GM21737 (cell line): ENCODE measurements around the gene DNM1L.
A peak's percentile ranks its signal among the peaks of the same experiment; 100 is the strongest.

Experiments
- ATAC-seq: cut with Tn5 transposase; IDR thresholded peaks from one replicate; pipeline ENCODE4 v1.9.1; 2021; ENCODE audit warnings: mild to moderate bottlenecking, moderate library complexity; ENCODE audit not compliant: unreplicated experiment

Gene DNM1L

DNA sequence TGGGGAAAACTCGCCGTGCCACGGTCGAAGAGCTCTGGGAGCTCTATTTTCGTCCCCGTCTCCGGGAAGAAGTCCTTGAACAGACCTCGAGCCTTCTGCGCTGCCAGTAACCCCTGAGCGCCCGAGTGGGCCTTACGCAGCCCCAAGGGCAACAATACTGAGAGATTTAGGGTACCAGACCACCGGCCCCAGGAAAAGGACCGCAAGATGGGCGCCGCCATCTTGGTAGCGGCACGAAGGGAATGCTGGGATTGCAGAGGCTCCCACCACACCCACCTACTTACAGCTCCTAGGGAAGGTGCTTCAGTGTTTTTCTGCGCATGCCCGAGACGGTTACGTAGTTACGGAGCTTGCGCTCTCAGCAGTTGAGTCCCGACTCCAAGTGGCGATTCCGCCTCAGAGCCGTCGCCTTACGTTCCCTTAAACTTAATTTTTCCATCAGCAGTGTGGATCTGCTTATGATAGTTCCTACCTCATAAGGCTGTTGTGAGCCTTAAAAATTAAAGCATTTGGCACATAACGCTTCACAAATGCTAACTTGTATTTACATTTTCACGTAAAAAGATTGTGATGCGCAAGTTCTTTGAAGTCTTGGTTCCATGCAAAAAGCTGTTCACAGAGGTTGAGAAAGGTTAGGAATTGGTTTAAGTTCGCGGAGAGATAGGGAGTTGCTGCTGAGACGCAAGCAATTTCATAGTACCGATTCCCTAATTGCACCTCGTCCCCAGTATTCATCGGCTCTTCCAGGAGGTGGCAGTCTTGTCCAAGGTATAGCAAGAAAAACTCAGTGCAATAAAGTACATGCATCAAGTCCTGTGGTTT lies 76.8 kb downstream of the DNM1L start, which contains the start of gene YARS2:
YARS2 (minus strand) TSS at position 244 of the 822 bp plus-strand sequence; CDS start at position 221, 23 bp downstream.
- ATAC-seq, result peak; percentile 80

GRCh38 chr12:32756476-32757066 lies 77.5 kb downstream of the DNM1L start:
- no peak for ATAC-seq

DNA sequence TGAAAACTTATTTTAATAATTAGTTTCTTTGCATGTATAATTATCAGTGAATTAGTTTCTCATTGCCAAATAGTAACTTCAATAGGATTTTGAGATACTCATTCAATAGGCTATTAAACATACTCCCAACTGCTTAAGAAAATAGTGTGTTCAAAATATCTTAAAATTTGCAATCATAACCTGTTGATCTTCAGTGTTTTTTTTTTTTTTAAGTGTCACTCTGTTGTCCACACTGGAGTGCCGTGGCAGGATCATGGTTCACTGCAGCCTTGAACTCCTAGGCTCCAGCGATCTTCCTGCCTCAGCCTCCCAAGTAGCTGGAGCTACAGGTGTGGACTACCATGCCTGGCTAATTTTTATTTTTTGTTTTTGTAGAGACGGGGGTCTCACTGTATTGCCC lies 78.1 kb downstream of the DNM1L start:
- ATAC-seq, result no peak

DNA sequence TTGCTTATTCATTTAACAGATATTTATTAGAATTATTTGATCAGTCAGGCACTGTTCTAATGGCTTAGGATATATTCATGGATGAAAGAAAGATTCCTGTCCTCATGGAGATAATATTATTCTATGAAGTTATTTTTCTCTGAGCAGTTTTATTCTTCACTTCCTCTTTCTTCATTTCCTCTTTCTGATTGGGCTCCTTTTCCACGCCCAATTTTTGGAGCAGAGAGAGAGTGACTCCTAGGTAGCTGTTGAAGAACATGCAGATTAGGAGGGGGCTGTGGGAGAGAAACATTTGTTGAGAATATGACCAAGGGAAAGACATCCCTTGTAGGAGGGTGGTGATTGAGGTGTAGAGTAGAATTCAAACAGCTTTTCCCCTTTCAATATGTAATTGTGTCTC lies 82.6 kb downstream of the DNM1L start:
- ATAC-seq, result peak; percentile 56

DNA sequence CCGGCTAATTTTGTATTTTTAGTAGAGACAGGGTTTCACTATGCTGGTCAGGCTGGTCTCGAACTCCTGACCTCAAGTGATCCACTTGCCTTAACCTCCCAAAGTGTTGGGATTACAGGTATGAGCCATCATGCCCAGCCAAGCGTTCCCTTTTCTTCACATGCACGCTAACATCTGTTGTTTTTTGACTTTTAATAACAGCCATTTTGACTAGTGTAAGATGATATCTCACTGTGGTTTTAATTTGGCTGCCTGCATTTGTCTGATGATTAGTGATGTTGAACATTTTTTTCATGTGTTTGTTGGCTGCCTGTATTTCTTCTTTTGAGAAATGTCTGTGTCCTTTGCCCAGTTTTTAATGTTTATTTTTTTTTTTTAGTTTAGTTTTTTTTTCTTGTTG lies 86.8 kb downstream of the DNM1L start:
- no peak for ATAC-seq

DNA sequence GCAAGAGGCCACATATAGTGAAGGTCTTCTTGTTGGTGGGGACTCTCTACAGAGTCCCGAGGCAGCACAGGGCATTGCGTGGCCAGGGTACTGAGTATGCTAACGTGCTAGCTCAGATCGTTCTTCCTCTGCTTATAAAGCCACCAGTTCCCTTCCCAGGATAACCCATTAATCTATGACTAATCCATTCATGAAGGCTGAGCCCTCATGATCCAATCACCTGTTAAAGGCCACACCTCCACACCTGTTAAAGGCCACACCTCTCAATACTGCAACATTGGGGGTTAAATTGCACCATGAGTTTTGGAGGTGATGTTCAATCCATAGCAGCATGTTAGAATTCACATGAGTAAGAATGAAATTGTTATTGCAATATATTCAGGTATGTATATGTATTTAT lies 89.4 kb downstream of the DNM1L start:
- ATAC-seq, result no peak

DNA sequence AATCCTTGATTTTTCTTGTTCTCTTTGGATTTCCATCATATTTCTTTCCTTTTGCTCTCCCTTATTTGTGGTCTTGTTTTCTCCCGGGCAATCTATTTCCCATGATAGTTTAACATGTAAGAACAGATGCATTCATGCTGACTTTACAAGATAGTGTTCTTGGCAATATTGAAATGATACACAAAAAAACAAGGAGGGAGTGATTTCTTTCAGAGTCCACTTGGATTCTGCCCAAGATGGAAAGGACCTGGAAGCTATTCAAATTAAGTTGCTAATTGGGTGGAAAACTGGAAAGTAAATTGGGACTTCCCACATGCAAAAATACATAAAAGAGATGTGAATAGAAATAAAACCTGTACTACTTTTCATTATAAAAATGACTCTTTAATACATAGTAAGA lies 91.0 kb downstream of the DNM1L start:
- no peak for ATAC-seq

DNA sequence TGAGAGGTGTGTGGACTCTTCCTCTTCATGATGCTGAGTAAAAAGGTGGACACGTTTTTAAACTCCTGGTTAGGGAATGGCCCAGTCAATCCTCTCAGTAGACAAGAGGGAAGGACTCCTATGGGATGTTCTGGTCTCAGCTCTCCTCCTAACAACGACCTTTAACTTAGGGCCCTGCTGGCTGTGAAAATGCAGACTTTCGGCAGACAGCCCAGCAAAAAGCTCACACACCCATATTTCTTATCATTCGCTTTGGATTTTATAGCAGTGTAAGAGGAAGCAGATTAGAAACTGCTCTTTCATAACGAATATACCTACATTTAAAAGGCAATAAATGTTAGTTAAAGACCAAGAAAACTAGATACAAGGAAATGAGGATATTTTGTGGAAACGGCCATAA lies 94.6 kb downstream of the DNM1L start:
- no peak for ATAC-seq

- ATAC-seq, result no peak
These were observed 97.2 kb downstream of the DNM1L start for GRCh38 chr12:32776258-32776657.

- no peak for ATAC-seq
These were observed 98.1 kb downstream of the DNM1L start for GRCh38 chr12:32777159-32777558.

DNA sequence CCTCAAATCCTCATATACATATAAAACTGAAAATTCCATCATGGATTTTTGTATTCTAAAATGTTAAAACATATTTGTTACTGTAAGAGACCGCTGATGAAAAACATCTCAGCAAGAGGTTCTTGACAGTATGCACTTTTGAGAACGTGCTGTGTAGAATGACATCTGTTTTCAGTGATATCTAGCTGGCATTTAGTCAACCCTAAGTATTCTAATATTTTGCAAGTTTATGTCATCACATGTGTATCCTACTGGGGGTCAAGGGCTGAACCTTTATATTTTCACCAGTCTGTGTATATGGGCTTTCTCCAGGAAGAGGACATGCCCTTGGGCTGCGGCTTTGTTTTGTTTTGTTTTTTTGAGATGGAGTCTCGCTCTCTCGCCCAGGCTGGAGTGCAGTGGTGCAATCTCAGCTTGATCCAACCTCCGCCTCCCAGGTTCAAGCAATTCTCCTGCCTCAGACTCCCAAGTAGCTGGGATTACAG lies 98.6 kb downstream of the DNM1L start:
- ATAC-seq, result no peak

GRCh38 chr12:32780071-32780470 lies 101.0 kb downstream of the DNM1L start:
- no peak for ATAC-seq

DNA sequence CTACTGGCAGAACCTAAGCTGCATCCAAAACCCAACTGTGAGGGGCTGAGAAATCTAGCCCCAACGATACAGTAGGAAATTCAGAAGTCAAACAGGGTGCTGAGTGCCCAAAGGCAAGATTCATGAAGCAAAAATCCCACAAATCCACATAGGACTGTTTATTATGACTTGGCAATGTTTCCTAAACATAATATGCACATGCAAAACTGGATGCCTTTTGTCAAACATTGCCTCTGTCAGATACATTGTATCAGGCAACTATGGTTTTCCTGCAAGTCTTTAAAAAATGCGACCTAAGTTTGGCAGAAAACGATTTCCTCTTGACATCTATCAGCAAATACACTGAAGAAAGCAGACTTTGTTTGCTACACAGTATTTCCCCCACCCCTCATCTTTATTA lies 103.9 kb downstream of the DNM1L start:
- ATAC-seq, result no peak

- ATAC-seq, result no peak
These were observed 106.5 kb downstream of the DNM1L start for GRCh38 chr12:32785557-32785956.

DNA sequence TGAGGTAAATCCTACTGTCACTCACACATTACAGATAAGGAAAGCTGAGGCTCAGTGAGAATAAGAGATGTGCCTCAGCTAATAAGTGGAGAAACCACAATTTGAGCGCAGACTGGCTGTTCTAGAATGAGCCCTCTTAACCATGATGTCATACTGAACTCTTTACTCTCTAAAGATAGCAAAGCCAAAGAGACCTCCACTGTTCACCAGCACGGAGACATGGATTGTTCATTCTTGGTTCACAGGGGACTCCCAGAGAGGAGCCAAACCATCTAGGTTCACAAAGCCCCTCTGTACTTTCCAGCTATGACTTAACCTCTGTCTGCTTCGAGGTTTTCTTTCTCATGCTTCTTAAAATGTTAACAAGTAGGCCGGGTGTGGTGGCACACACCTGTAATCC lies 109.3 kb downstream of the DNM1L start:
- no peak for ATAC-seq

- no peak for ATAC-seq
These were observed 110.3 kb downstream of the DNM1L start for GRCh38 chr12:32789446-32789845.

- no peak for ATAC-seq
These were observed 110.8 kb downstream of the DNM1L start for GRCh38 chr12:32789916-32790315.

DNA sequence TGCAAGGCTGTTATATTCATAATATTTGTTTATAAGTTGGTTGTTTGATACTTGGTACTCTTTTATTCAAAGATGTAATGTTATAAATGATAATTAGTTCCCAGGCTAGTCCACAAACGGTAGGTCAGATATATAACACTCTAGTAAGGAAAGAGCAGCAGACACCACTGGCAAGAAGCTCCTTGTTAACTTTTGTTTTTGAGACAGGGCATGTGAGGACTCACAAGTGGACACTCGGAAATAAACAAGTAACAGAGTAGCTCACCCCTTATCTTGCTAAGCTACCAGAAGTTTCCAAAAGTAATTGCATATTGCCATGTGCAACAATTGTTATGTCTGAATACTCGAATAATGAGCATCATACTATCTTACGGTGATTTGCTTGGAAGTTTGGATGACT lies 115.2 kb downstream of the DNM1L start:
- ATAC-seq, result no peak
